Glutamatergic neuron (in vitro differentiated cells): ENCODE measurements around the gene SAA1. TPM values are rescaled to one million over a fixed set of nuclear protein-coding genes. Genes with fewer than 3 reads are reported as not detected.

Source experiments
- DNase-seq: peaks from one replicate; pipeline ENCODE4 v3.0.0; 2022
- H3K27ac Mint-ChIP-seq: one replicate; pipeline ENCODE4 v1.8.0; 2020; ENCODE audit warnings: mild to moderate bottlenecking, mixed read lengths, inconsistent platforms; ENCODE audit not compliant: unreplicated experiment
- H3K27me3 Mint-ChIP-seq: one replicate; pipeline ENCODE4 v1.8.0; 2020; ENCODE audit warnings: mild to moderate bottlenecking, moderate library complexity, mixed read lengths, inconsistent platforms; ENCODE audit not compliant: unreplicated experiment
- H3K36me3 Mint-ChIP-seq: one replicate; pipeline ENCODE4 v1.8.0; 2020; ENCODE audit warnings: mild to moderate bottlenecking, mixed read lengths, inconsistent platforms; ENCODE audit not compliant: unreplicated experiment
- H3K4me1 Mint-ChIP-seq: one replicate; pipeline ENCODE4 v1.8.0; 2020; ENCODE audit warnings: mild to moderate bottlenecking, low read depth, mixed read lengths, inconsistent platforms; ENCODE audit not compliant: unreplicated experiment
- H3K4me3 Mint-ChIP-seq: one replicate; pipeline ENCODE4 v1.8.0; 2020; ENCODE audit warnings: mild to moderate bottlenecking, mixed read lengths, inconsistent platforms; ENCODE audit not compliant: unreplicated experiment
- H3K9me3 Mint-ChIP-seq: one replicate; pipeline ENCODE4 v1.8.0; 2020; ENCODE audit warnings: mild to moderate bottlenecking, moderate library complexity, mixed read lengths, inconsistent platforms; ENCODE audit not compliant: unreplicated experiment
- total RNA-seq: library from RNA; stranded (reverse); fragmentation: NEBNext Ultra II Directional; extraction: Animal tissue kit (Norgen Biotek cat#: 25700); gene quantifications from one replicate; pipeline ENCODE4 v1.2.1, GENCODE V29; 2021; ENCODE audit not compliant: unreplicated experiment
- TF ChIP-seq, protein P1 (sequence below): fragments of 200-600 bp; sonication (generic); IDR thresholded peaks from one replicate; pipeline ENCODE4 v1.5.0; 2021; ENCODE audit not compliant: partially characterized antibody, unreplicated experiment

The SAA1 gene
- total RNA-seq, 1 donor from 2014 or later: not detected

DNA sequence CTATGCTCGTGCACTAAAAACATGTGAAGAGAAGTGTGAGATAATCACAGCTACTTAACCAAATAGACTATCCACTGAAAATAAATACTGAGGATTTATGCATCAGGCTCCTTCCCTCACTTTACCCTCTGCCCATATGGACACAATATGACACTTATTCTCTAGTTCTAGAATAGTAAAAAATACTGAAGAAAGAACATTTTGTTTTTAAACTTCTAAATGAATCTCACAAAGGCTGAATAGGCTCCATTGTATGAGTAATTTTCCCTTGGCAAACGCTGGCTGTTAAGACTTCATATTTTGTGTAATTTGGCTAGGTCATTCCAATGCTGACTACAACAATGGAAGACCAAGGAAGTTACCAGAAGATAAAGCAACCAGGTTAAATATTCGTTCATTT, 45.9 kb downstream of the SAA1 start:
- H3K27me3 Mint-ChIP-seq: peaks cover 2% of the 10 kb centered on the region
- no peaks in the 10 kb centered on the region for H3K4me1 Mint-ChIP-seq
- no peak for DNase-seq
- no peaks in the 10 kb centered on the region for H3K36me3 Mint-ChIP-seq
- H3K9me3 Mint-ChIP-seq: peaks cover 1% of the 10 kb centered on the region
- H3K27ac Mint-ChIP-seq: peak overlapping the region; percentile 26
- TF ChIP-seq, protein P1, sequence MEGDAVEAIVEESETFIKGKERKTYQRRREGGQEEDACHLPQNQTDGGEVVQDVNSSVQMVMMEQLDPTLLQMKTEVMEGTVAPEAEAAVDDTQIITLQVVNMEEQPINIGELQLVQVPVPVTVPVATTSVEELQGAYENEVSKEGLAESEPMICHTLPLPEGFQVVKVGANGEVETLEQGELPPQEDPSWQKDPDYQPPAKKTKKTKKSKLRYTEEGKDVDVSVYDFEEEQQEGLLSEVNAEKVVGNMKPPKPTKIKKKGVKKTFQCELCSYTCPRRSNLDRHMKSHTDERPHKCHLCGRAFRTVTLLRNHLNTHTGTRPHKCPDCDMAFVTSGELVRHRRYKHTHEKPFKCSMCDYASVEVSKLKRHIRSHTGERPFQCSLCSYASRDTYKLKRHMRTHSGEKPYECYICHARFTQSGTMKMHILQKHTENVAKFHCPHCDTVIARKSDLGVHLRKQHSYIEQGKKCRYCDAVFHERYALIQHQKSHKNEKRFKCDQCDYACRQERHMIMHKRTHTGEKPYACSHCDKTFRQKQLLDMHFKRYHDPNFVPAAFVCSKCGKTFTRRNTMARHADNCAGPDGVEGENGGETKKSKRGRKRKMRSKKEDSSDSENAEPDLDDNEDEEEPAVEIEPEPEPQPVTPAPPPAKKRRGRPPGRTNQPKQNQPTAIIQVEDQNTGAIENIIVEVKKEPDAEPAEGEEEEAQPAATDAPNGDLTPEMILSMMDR: no peak
- no peak overlapping the region for H3K4me3 Mint-ChIP-seq

DNA sequence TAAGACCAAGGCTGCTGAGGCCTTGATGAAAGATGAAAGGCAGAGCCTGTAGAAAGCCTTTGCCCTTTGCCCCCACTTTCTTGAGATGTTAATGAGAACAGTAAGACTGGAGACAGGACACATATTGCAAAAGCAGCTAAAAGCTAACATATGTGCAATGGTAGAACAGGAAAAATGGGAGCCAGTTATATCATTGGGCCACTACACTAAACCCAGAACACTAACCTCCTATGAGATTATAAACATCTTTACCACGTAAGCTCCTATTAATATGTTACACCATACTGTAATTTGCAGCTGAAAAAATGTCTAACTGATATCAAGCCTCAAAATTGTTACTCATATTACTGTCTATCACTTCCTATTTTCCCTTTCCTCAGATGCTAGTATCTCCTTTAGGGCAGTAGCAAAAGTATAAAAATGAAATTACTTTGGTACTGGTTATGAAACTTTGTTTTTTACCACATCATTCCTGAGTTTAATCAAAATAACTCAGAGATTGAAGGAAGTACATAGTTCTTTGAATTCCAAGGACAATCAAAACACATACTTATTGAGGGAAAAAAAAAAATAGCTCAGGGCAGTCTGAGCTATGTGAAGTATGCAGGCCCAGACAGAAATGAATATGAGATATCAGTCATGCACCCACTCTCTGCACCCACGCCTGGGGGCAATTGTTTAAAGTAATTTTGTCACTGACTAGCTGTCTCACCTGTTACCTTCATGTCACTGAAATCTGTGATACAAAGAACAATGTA, 46.8 kb downstream of the SAA1 start:
- no peak for DNase-seq
- no peak overlapping the region for H3K4me3 Mint-ChIP-seq
- TF ChIP-seq, protein P1: no peak
- peaks cover 1% of the 10 kb centered on the region for H3K9me3 Mint-ChIP-seq
- H3K4me1 Mint-ChIP-seq: no peaks in the 10 kb centered on the region
- H3K27ac Mint-ChIP-seq: no peak overlapping the region
- H3K36me3 Mint-ChIP-seq: no peaks in the 10 kb centered on the region
- peaks cover 2% of the 10 kb centered on the region for H3K27me3 Mint-ChIP-seq

DNA sequence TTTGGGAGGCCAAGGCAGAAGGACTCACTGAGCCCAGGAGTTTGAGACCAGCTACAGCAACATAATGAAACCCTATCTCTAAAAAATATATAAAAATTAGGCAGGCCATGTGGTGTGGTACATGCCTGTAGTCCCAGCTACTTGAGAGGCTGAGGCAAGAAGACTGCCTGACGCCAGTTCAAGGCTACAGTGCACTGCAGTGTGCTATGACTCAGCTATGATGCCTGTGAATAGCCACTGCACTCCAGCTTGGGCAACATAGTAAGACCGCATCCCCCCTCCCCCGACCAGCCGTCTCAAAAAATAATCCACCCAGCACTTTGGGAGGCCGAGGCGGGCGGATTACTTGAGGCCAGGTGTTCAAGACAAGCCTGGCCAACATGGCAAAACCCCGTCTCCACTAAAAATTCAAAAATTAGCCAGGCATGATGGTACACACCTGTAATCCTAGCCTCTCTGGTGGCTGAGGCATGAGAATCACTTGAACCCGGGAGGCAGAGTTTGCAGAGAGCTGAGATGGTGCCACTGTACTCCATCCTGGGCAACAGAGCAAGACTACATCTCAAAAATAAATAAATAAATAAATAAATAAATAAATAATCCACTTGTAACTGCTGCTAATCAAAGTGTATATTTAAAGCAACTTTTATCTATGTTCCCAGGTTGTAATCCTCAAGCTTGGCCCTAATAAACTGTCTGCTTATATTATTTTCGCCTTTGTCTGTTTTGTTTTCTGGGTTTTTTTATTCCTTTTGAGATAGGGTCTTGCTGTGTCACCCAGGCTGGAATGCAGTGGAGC, 48.1 kb downstream of the SAA1 start:
- Mint-ChIP-seq H3K4me3 (no peak overlapping the region), H3K27ac (no peak overlapping the region), H3K27me3 (peaks cover 2% of the 10 kb centered on the region), H3K36me3 (no peaks in the 10 kb centered on the region), H3K9me3 (peaks cover 1% of the 10 kb centered on the region), H3K4me1 (peaks cover 2% of the 10 kb centered on the region)
- TF ChIP-seq, protein P1: no peak
- DNase-seq: no peak

DNA sequence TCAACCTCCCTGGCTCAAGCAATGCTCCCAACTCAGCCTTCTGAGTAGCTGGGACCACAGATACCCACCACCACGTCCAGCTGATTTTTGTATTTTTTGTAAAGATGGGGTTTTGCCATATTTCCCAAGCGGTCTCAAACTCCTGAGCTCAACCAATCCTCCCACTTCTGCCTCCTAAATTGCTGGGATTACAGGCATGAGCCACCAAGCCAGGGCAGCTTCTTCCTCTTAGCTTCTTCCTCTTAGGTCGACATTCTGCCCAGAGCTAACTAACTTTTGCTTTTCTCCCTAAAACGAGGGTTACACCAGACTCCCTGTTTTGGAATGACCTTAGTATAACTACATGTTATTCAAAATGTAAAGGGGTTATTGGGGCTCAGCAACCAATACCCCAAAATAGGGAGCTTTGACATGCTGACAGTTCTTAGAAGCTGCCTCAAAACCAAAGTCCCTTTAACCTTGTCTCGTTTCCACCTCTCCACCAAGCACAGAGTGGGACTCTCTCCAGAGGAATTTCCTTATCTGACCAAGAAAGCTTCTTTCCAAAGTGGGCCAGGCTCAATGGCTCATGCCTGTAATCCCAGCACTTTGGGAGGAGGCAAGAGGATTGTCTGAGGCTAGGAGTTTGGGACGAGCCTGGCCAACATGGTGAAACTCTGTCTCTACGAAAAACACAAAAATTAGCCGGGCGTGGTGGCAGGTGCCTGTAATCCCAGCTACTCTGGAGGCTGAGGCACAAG, 48.9 kb downstream of the SAA1 start:
- H3K27me3 Mint-ChIP-seq: peaks cover 2% of the 10 kb centered on the region
- H3K27ac Mint-ChIP-seq: no peak overlapping the region
- DNase-seq: no peak
- peaks cover 1% of the 10 kb centered on the region for H3K9me3 Mint-ChIP-seq
- peaks cover 4% of the 10 kb centered on the region for H3K4me1 Mint-ChIP-seq
- H3K36me3 Mint-ChIP-seq: no peaks in the 10 kb centered on the region
- TF ChIP-seq, protein P1: no peak
- no peak overlapping the region for H3K4me3 Mint-ChIP-seq
